ENCODE results near the gene IL1R2. TPM values are rescaled to one million over a fixed set of nuclear protein-coding genes. Genes with fewer than 3 reads are reported as not detected.
A peak's percentile ranks its signal among the peaks of the same experiment; 100 is the strongest.

IL1R2 gene
- total and polyA plus RNA-seq, 2 of the 13 experiments (the other 11 are each of a cell fraction or from before 2014, with no cell fraction given): 3.6 to 7.3 TPM

GRCh38 chr2:102030502-102030854, 38.7 kb downstream of the IL1R2 start (continued):
- TF ChIP-seq, protein P1, sequence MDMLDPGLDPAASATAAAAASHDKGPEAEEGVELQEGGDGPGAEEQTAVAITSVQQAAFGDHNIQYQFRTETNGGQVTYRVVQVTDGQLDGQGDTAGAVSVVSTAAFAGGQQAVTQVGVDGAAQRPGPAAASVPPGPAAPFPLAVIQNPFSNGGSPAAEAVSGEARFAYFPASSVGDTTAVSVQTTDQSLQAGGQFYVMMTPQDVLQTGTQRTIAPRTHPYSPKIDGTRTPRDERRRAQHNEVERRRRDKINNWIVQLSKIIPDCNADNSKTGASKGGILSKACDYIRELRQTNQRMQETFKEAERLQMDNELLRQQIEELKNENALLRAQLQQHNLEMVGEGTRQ (IDR thresholded peaks at IDR 0.05; ENCODE audit: low read depth, low read length): no peak
- TF ChIP-seq, protein P1 (CRISPR knock-in tag; IDR thresholded peaks at IDR 0.05; ENCODE audit: borderline replicate concordance): no peak
- TF ChIP-seq CHCHD3 (CRISPR knock-in tag; IDR thresholded peaks at IDR 0.05) (no peak), MZF1 (CRISPR knock-in tag; IDR thresholded peaks at IDR 0.05; ENCODE audit: borderline replicate concordance) (no peak), ZNF343 (CRISPR knock-in tag; IDR thresholded peaks at IDR 0.05) (no peak), TEAD2 (CRISPR knock-in tag; IDR thresholded peaks at IDR 0.05) (no peak), ZFP37 (CRISPR knock-in tag; IDR thresholded peaks at IDR 0.05; ENCODE audit: borderline replicate concordance) (no peak), MTA3 (CRISPR knock-in tag; IDR thresholded peaks at IDR 0.05) (no peak), RBFOX2 (IDR thresholded peaks at IDR 0.05; ENCODE audit: low read depth, low read length) (no peak), SMYD3 (CRISPR knock-in tag; IDR thresholded peaks at IDR 0.05) (no peak; the same call in 1 of the 2 replicates), BRCA1 (CRISPR knock-in tag; IDR thresholded peaks at IDR 0.05) (no peak), SIN3A (IDR thresholded peaks at IDR 0.05; ENCODE audit: borderline replicate concordance, low read depth, low read length) (0 out of 2 replicates have a peak, but pooled peaks have one; percentile 3), SNRNP70 (IDR thresholded peaks at IDR 0.05; ENCODE audit: low read depth, low read length) (no peak), MIER2 (CRISPR knock-in tag; IDR thresholded peaks at IDR 0.05) (no peak), ZNF629 (CRISPR knock-in tag; conservative IDR thresholded peaks at IDR 0.05) (peak; percentile 97), GZF1 (CRISPR knock-in tag; IDR thresholded peaks at IDR 0.05) (no peak), PRDM10 (CRISPR knock-in tag; IDR thresholded peaks at IDR 0.05; ENCODE audit: low read depth) (0 out of 2 replicates have a peak, but pooled peaks have one; percentile 3), FOXJ3 (CRISPR knock-in tag; IDR thresholded peaks at IDR 0.05; ENCODE audit: borderline replicate concordance) (no peak), ZNF503 (CRISPR knock-in tag; IDR thresholded peaks at IDR 0.05) (no peak), RAD21 (CRISPR knock-in tag; IDR thresholded peaks at IDR 0.05) (no peak)
- TF ChIP-seq, protein P2, sequence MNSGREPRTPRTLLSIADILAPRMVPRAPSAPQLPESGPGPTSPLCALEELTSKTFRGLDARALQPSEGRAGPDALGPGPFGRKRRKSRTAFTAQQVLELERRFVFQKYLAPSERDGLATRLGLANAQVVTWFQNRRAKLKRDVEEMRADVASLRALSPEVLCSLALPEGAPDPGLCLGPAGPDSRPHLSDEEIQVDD (CRISPR knock-in tag; IDR thresholded peaks at IDR 0.05; ENCODE audit: borderline replicate concordance): no peak
